Esophagus muscularis mucosa (tissue), 4 donors: Measurements from ENCODE around the gene NAA20. TPM values are rescaled to one million over a fixed set of nuclear protein-coding genes. Genes with fewer than 3 reads are reported as not detected.
A peak's percentile ranks its signal among the peaks of the same experiment; 100 is the strongest.

Source experiments
- DNase-seq: peaks from one replicate; pipeline ENCODE4 v3.0.0-alpha.2; 2017; ENCODE audit errors: extremely low spot score
- H3K27ac ChIP-seq, 4 donors: fragments of 200-600 bp; sonication (generic); replicated peaks in 1 of 4; 1 replicate in 3 of 4; 2 replicates in 1 of 4; pipeline ENCODE4 v1.5.1; 2016 to 2019; ENCODE audit warnings: mild to moderate bottlenecking in 1 of 4
- H3K27me3 ChIP-seq, 4 donors: fragments of 200-600 bp; sonication (generic); one replicate each; pipeline versions ENCODE4 v1.5.1 to v1.6.0; 2016 to 2019
- H3K36me3 ChIP-seq, 4 donors: fragments of 200-600 bp; sonication (generic); one replicate each; pipeline ENCODE4 v1.5.1; 2016 to 2019
- H3K4me1 ChIP-seq, 4 donors: fragments of 200-600 bp; sonication (generic); one replicate each; pipeline ENCODE4 v1.5.1; 2016 to 2019
- H3K4me3 ChIP-seq, 4 donors: fragments of 200-600 bp; sonication (generic); 1 replicate in 2 of 4; 2 replicates in 2 of 4; pipeline ENCODE4 v1.5.1; 2016 to 2019; ENCODE audit warnings: mild to moderate bottlenecking in 4 of 4, moderate library complexity in 1 of 4
- H3K9me3 ChIP-seq, 4 donors: fragments of 200-600 bp; sonication (generic); 1 replicate in 3 of 4; 2 replicates in 1 of 4; pipeline ENCODE4 v1.5.1; 2016 to 2019
- EP300 ChIP-seq: sonication (generic); formaldehyde crosslinking; IDR thresholded peaks from one replicate; pipeline ENCODE4 v1.6.1; 2017; ENCODE audit warnings: antibody characterized with exemption
- POLR2A ChIP-seq: fragments of 450-650 bp; IDR thresholded peaks from one replicate; pipeline ENCODE4 v1.6.1; 2017; ENCODE audit warnings: antibody characterized with exemption, moderate library complexity, mild to moderate bottlenecking, low read depth
- POLR2AphosphoS5 ChIP-seq, 2 donors: sonication (generic); formaldehyde crosslinking; IDR thresholded peaks; one replicate each; pipeline ENCODE4 v1.6.1; 2017; ENCODE audit warnings: antibody characterized with exemption in 2 of 2
- whole genome bisulfite sequencing: methylation state at CpG from one replicate; pipeline ENCODE4 v1.1.5; 2018; 5-methylcytosine and 5-hydroxymethylcytosine counted together
- intact Hi-C: fragments of 100-400 bp; cut with DNase I; formaldehyde crosslinking; loops from one replicate; pipeline ENCODE4 v1.15.1; 2023
- total RNA-seq, 4 donors: library from RNA; depleted of rRNA; stranded (reverse); fragments of >200 nt; gene quantifications; one replicate each; pipeline versions ENCODE4 v1.1.0 to v1.2.1, GENCODE V29; 2016
- TF ChIP-seq, protein P1 (sequence below), 3 experiments: fragments of 200-600 bp in 2 of 3; fragments of 450-650 bp in 1 of 3; sonication (generic) in 2 of 3; IDR thresholded peaks; one replicate each; pipeline ENCODE4 v1.5.1; 2017 to 2019; ENCODE audit warnings: antibody characterized with exemption in 3 of 3, mild to moderate bottlenecking in 2 of 3, moderate library complexity in 1 of 3

The NAA20 gene
- total RNA-seq, 4 donors from 2014 or later = 29.5 to 38.5 (median 34.8) TPM

DNA sequence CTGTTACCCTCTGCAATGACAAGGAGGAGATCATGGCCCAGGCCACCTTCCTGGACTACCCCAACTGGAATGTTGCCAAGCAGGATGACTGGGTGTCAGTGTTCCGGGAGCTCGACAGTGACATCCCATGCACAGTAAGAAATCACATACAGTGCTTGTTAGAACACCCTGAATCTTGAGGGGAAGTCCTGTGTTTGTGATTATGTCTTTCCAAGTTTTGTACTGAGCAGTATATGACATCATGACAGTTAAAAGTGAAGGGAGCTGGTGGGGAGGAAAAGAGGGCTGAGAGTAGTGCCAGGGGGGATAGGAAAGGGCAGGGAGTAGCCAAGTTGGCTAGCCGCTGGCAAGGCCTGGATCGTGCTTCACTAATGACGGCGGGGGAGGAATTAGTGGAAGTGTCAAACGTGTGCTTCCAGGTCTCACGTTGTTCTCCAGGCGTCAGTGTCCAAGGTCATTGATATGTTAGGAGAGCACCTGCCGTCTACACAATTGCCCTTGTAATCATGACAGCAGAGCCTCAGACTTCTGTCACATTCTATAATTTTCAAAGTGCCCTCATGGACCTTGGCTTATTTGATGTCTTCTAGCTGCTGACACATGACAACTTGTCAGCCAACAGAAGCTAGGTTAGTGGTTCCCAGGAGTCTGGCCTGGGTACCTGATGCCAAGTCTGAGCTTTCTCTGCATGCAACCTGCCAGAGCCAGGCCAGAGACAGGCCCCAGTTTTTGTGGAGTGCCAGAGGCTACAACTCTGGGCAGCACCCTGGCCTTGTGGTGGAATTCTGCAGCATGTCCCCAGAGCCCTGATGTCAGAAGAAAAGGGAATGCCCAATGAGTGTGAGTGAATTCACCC is 53.9 kb downstream of the NAA20 start:
- Histone ChIP-seq H3K9me3 (no peaks in the 10 kb centered on the region), H3K4me3 (no peak overlapping the region), H3K36me3 (no peaks in the 10 kb centered on the region), H3K4me1 (no peaks in the 10 kb centered on the region), H3K27me3 (peaks cover 0 to 37% (median 3%) of the 10 kb centered on the region in 4 donors), H3K27ac (no peak overlapping the region)
- no peak for DNase-seq
- intact Hi-C loops = no loop called here
- WGBS = 75% methylated on average over 10 of the region's 10 CpGs
- TF ChIP-seq, protein P1, sequence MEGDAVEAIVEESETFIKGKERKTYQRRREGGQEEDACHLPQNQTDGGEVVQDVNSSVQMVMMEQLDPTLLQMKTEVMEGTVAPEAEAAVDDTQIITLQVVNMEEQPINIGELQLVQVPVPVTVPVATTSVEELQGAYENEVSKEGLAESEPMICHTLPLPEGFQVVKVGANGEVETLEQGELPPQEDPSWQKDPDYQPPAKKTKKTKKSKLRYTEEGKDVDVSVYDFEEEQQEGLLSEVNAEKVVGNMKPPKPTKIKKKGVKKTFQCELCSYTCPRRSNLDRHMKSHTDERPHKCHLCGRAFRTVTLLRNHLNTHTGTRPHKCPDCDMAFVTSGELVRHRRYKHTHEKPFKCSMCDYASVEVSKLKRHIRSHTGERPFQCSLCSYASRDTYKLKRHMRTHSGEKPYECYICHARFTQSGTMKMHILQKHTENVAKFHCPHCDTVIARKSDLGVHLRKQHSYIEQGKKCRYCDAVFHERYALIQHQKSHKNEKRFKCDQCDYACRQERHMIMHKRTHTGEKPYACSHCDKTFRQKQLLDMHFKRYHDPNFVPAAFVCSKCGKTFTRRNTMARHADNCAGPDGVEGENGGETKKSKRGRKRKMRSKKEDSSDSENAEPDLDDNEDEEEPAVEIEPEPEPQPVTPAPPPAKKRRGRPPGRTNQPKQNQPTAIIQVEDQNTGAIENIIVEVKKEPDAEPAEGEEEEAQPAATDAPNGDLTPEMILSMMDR (IDR thresholded peaks at IDR 0.05) = no peak
- TF ChIP-seq EP300 = no peak
- no peak for TF ChIP-seq POLR2A
- TF ChIP-seq POLR2AphosphoS5 (IDR thresholded peaks at IDR 0.05) = no peak

DNA sequence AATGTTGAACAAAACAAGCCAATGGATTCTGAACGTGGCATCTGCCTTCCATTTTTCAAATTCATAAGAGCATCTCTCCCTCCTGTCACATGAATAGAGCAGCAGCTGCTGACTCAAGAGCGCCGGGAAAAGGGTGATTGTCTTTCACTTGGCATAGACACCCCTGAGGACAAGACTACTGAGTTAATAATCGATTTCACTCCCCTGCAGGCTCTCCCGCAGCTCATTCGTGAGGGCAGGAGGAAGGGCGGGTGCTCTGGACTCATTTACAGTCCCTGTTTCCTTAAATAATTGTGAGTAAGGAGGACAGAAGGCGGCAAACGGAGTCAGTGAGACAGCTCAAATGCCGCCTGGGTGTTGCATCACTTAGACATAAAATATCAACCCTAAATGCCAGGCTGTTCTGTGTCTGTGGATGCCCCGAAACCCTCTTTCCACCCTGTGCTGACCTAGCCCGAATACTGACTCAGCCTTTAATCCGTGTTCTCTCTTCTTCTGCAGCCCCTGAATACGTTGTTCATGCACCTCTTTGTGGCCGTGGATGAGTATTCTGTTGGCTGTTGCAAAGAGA is 56.7 kb downstream of the NAA20 start:
- no peaks in the 10 kb centered on the region for H3K9me3 ChIP-seq
- H3K36me3 ChIP-seq = no peaks in the 10 kb centered on the region
- TF ChIP-seq POLR2AphosphoS5 (IDR thresholded peaks at IDR 0.05) = no peak
- TF ChIP-seq, protein P1 (IDR thresholded peaks at IDR 0.05) = no peak
- TF ChIP-seq EP300 = no peak
- no peak for TF ChIP-seq POLR2A
- H3K27ac ChIP-seq = no peak overlapping the region
- no peak overlapping the region for H3K4me3 ChIP-seq
- intact Hi-C loops = no loop called here
- WGBS = 51% methylated on average over 15 of the region's 15 CpGs
- H3K27me3 ChIP-seq = peaks cover 0 to 39% (median 3%) of the 10 kb centered on the region in 4 donors
- H3K4me1 ChIP-seq = no peaks in the 10 kb centered on the region
- no peak for DNase-seq

DNA sequence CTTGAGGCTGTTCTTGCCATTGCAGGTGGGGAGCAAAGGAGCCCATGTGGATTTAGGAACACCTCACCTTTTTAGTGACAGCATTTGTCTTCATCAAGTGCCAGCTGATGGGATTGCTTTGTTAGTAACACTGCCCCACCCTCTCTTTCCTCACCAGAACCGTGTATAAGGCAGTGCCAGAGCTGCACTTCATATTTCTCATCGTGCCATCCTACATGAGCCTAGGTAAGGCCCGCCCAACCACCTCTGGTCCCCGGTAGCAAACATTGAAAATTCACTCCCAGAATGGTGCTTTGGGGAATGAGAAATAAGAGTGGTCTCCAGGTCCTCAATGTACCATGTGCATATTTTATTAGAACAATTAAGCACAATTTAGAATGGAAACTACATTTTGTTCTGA is 57.9 kb downstream of the NAA20 start:
- Histone ChIP-seq H3K36me3 (no peaks in the 10 kb centered on the region), H3K27ac (no peak overlapping the region), H3K9me3 (no peaks in the 10 kb centered on the region), H3K27me3 (peaks cover 0 to 39% (median 3%) of the 10 kb centered on the region in 4 donors), H3K4me3 (no peak overlapping the region), H3K4me1 (no peaks in the 10 kb centered on the region)
- no peak for DNase-seq
- intact Hi-C loops = no loop called here
- TF ChIP-seq POLR2AphosphoS5 (IDR thresholded peaks at IDR 0.05) = no peak
- 82% methylated on average over 4 of the region's 4 CpGs for WGBS

DNA sequence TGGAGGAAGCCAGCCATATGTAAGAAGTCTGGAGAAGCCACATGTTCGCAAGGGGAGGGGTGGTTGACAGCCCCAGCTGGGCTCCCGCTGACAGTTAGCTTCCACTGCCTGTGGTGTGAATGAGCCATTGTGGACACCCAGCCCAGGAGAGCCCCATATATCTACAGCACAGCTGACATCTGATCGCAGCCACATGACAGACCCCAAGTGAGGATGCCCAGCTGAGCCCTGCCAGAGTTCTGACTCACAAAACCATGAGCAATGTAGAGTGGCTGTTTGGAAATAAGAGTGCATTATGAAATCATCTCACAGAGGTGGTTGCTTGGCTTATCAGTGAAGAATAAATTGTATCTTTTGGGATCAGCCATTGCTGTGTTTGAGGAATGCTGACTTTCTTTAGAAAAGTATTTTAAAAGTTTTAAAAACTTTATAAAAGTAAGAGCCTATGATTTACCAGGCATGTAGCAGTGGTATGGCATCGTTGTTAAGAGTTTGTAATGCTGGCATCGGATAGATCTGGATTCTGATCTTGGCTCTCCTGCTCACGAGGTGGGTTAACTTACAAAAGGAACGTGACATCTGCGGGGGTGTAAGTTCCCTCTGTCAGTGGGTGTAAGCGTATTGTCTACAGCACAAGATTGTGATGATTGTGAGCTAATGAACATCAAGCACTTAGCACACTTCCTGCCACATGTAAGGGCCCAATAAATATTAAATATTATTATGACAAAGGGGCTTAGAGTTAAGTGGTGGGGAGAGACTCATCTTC is 59.3 kb downstream of the NAA20 start:
- Histone ChIP-seq H3K9me3 (no peaks in the 10 kb centered on the region), H3K36me3 (no peaks in the 10 kb centered on the region), H3K4me3 (no peak overlapping the region), H3K27me3 (peaks cover 0 to 39% (median 3%) of the 10 kb centered on the region in 4 donors), H3K27ac (no peak overlapping the region), H3K4me1 (no peaks in the 10 kb centered on the region)
- TF ChIP-seq POLR2A = peak; percentile 7
- TF ChIP-seq EP300 = no peak
- TF ChIP-seq, protein P1 (IDR thresholded peaks at IDR 0.05) = no peak
- WGBS = 72% methylated on average over 9 of the region's 9 CpGs
- peak; percentile 55 for DNase-seq
- intact Hi-C loops = no loop called here

DNA sequence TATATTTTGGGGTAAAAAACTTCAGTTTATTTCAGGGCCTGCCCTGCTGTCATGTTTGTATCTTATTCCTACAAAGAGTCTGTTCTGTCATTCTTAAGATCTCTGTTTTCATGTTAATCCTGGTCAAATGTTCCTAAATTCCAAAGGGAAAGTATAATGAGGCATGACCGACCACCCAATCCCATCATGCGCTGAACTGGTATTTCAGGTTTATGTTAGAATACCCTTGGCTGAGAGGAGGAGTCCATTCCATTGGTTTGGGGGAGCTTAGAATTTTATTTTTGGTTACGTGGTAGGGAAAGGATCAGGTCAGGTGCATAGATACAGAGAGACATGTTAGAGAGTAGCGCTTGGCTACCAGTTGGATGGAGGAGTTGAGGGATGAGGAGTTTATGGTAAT is 60.9 kb downstream of the NAA20 start:
- no peak for DNase-seq
- H3K27ac ChIP-seq = no peak overlapping the region
- no peaks in the 10 kb centered on the region for H3K4me1 ChIP-seq
- H3K4me3 ChIP-seq = no peak overlapping the region
- H3K36me3 ChIP-seq = no peaks in the 10 kb centered on the region
- 90% methylated on average over 4 of the region's 4 CpGs for WGBS
- TF ChIP-seq EP300 (no peak), POLR2A (no peak), POLR2AphosphoS5 (IDR thresholded peaks at IDR 0.05) (no peak)
- TF ChIP-seq, protein P1 (IDR thresholded peaks at IDR 0.05) = no peak
- H3K9me3 ChIP-seq = no peaks in the 10 kb centered on the region
- intact Hi-C loops = loop anchor here (2.0 kb wide), 1 partner anchor 159 kb away; no protein-coding TSS in a partner anchor
- H3K27me3 ChIP-seq = peaks cover 0 to 29% (median 1%) of the 10 kb centered on the region in 4 donors
